GM21786 (cell line): ENCODE measurements around the gene MARCHF9.

Experiments used
- ATAC-seq: cut with Tn5 transposase; IDR thresholded peaks from one replicate; pipeline ENCODE4 v1.9.1; 2021; ENCODE audit not compliant: unreplicated experiment

MARCHF9 gene

DNA sequence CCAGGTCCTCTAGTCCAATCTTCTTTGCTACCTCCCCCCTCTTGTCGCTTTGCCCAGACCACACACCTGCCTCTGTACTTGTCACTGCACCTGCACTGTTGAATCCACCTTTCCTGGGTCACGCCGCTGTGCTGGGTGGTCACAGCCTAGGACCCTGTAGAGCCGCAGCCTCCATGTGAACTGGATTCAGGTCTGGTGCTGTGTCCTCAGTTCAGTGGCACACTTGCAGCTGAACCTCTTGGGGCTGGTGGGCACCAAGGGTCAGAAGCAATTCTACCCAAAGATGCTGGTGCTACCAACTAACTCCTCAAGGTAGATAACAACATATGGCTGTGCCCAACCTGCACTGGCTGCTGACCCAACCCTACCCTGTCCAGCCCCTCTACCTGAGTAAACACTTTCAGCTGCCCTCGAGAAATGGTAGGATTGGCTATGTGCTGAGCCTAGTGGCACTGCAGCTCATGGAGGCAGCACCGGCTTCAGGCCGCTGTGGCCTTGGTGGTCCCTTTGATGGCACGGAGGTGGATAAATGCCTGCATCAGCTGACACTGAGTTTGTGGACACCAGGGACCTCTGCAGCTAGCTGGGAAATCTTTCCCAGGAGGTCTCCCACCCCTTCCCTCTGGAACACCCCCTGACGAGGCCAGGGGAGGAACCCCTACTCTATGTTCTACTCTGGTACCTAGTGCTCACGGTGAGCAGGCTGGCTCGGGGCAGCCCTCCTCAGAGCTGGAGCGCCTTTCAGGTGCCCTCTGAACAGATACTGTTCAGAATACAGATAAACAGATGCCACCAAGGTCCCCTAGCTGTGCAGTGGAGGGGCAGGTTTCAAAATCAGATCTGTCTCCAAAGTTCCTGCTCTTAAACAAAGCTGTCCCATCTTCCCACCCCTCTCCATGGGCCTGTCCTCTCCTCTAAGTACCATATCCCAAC, 30.6 kb upstream of the MARCHF9 start:
- no peak for ATAC-seq

DNA sequence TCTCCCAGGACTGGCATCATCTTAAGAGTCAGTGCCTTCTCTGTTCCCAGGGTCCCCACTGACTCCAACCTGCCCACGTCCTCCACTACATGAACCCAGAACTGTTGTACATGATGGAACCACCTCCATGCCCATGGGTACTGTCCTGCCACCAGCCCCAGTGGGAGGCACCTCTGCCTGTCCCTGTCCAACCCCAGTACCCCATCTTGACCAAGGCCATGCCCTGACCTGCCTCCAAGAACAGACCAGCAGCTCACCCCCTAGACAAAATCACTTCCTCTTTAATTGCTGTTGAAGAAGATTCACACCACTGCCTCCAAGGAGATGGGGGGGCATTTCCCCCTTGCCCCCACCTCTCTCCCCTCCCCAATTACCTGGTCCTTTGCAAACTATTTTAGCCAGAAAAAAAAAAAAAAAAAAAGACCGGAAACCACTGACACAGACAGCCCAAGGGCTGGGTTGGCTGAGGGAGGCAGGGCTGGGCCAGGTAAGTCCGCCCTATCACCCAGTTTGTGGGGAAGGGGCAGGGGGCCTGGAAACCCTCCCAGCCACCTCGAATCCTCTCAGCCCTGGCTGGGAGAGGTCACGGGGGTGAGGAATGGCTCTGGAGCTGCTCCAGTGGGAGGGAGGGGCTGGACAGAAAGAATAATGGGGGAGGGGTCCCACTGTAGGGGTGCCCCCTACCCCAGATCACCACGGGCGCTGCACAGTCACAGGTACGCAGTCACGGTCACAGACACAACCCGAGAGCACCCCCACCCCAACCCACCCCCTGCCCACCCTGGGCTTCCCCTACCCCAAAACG, 29.8 kb upstream of the MARCHF9 start:
- ATAC-seq, result no peak

DNA sequence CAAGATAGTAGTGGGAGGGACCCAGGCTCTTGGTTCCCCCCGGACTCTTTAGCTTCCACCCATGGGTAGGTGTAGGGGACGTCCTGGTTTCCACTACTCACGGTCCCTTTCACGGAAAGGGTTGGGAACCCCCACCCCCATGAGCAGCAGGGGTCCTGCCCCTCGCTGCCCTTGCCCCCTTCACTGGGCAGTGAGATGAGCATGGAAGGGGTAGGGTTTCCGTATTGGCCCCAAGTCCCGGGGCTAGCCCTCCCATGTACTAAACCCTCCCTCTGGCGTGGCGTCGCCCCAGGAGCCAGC, 29.1 kb upstream of the MARCHF9 start:
- no peak for ATAC-seq

DNA sequence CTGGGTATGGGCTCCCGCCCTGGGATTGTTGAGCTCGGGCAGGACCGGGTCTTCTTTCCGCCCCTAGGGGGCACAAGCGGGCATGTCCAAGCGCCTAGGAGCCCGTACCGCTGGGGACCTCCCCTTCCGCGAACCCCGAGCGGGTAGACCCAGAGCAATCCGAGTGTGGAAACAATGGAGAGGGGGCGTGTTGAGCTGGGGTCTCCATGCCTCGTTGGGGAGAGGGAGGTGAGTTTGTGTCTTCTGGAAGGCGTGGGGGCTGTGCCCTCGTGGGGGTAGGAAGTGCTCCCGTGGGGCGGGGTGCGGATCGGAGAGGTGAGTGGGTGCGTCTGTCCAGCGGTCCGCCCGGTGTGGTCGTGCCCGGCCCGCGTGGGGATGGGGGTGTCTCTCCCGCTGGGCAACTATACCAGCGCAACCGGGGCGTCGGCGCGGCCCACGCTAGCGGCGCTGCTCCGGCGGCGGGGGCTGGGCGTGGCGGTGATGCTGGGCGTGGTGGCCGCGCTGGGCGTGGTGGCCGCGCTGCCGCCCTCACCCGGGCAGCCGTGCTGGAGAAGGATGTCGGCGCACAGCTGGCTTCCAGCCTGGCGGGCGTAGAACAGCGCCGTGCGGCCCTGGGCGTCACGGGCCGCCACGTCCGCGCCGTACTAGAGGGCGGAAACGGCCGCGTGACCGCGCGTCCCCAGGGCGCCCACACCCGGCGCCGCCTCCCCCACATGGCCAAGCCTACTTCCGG, 28.6 kb upstream of the MARCHF9 start:
- ATAC-seq, result no peak

DNA sequence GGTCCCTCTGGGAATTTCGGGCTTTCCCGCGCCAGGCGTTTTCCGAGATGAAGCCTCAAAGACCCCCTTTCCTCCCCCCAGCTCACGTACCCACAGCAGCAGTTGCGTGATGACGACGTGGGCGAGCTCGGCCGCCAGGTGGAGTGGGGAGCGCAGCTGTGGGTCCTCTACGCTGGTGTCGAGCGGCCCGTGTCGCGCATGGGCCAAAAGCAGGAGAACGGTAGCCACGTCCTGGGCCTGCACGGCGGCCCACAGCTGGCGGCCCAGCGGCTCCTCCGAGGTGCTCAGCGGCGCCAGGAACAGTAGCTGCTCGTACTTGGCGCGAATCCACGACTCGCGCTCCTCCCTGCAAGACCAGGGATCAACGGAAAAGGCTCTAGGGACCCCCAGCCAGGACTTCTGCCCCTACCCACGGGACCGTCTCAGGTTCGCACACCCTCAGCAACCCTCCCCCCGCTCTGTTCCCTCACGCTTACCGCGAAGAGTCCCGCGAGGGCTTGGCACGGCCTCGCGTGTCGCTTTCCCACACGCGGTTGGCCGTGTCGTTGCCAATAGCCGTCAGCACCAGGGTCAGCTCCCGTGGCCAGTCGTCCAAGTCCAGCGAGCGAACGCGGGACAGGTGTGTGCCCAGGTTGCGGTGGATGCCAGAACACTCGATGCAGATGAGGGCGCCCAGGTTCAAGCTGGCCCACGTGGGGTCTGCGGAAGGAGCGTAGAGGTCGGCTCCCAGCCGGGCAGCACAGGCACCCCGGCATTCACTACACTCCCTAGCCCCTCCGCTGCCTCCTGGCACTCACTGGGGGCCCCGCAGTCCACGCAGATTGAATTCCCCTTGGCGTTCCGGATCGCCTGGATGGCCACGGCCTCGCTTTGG, 27.8 kb upstream of the MARCHF9 start:
- no peak for ATAC-seq

DNA sequence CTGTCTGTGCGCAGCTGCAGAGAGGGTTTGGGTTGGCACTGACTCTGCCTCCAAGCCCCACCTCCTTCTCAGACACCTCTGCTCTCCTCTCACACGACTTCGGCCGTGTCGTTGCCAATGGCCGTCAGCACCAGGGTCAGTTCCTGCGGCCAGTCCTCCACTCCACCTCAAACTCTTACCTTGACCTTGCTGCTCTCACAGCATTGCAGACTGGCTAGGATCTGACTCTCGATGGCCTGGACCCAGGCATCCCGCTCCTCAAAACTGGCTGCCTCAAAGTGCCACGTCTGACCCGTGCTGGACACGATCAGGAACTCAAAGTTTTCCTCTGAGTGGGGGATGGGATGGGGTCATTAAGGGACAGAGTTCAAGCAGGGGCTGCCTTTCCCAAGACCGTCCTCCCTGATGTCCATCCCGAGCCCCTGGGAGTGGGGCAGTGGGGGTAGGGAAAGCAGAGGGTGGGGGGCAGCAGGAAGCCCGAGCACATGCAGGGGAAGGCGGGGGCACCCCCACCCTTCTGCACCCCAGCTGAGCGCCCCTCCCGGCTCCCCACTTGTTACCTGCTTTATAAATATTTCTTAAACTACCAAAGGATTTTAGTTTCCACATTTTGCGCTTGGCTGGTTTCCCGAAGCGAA, 27.0 kb upstream of the MARCHF9 start:
- no peak for ATAC-seq

DNA sequence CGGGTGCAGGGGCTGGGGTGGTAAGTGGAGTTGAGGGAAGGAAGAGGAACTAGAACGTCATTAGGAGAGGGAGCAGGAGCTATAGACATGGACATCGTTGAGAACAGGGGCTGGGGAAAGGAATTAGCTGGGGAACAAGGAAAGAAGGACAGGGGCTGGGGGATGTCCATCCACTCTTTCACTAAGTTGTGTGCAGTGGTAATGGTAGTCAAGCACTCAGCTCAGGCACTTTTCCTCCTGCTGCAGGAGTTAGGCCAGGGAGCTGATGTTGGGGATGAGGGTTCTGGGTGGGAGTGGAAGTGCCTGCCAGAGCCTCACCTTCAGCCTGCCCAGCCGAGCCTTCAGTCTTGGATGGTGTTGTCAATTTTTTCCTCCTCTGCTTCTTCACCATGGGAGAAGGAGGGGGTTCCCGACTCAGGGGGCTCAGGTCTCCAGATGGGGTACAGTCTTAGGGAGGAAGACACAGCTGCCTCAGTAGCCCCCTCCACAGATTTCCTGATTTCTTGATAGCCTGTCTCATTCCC, 25.5 kb upstream of the MARCHF9 start:
- no peak for ATAC-seq

DNA sequence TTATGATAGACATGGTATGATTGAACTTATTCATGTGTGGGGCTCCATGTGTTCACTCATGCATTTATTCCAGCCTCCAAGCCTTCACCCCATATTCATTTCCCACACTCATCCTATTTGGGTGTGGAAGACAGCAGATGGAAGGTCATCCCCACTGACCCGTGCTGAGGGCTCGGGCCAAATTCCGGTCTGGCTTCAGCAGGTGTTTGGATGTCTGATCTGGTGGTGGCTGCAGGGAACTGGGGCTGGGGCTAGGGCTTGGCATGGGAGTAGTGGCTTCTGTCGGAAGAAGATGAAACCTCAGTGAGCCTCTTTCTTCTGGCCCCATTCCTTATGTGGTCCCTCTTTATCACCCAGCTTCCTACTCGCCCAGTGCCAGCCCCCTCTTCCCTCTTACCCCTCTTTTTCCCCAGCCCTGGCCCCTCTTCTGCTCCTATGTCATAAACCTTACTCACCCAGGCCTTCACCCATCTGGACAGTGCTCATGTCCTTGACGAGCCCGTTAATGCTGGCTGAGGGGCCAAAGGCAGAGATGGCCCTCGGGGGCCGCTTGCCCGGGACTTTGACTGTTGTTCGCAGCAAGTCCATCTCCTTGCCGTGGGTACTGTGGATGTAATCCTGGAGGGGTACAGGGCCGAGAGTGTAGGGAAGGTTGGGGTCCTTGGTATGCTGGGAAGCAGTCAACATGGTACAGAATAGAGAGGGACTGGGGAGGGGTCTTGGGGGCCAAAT, 24.4 kb upstream of the MARCHF9 start:
- ATAC-seq, result no peak

DNA sequence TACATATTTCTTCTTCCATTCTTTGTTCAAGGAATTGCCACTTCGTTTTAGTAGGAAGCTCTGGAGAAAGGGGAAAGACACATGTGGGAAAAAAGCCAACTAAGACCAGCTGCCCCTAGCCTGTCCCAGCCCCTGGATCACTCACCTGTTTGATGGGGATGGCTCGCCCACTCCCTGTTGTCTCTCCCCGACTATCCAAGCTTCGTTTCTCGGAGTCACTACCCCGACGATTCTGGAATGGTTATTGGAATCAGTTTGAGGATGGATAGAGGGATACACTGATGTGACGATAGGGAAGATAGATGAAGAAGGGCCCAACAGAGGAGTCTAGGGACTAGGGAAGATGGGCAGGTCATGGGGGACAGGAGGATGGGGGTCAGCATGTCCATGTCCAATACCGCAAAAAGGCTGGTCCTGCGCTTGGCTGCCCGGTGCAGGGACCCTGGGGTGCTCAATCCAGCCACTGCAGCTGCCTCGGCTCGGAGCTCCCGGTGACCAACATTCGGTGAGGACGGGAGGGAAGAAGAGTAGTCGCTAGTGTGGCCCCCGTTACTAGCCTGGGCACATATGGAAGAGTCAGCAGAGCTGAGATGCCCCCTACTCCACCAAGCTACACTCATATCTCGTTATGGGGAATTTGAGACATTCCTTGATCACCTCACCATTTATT, 23.4 kb upstream of the MARCHF9 start:
- ATAC-seq, result no peak

DNA sequence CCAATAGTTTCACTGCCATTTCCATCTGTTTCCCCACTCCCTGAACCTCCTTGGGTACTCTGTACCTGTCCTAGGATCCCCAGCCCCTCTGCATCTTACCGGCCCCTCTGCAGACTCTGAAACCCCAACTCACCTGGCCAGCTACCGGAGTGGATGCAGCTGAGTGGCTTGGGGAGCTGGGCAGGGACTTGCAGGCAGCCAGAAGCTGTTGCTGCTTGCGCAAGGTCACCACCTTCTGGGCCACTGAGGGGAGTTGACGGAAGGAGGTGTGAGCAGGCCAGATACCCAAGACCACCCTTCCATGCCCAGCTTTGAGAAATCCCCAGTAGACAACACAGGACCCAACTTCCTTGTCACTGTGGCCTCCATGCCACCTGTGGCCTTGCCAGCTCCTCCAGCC, 22.6 kb upstream of the MARCHF9 start:
- no peak for ATAC-seq

DNA sequence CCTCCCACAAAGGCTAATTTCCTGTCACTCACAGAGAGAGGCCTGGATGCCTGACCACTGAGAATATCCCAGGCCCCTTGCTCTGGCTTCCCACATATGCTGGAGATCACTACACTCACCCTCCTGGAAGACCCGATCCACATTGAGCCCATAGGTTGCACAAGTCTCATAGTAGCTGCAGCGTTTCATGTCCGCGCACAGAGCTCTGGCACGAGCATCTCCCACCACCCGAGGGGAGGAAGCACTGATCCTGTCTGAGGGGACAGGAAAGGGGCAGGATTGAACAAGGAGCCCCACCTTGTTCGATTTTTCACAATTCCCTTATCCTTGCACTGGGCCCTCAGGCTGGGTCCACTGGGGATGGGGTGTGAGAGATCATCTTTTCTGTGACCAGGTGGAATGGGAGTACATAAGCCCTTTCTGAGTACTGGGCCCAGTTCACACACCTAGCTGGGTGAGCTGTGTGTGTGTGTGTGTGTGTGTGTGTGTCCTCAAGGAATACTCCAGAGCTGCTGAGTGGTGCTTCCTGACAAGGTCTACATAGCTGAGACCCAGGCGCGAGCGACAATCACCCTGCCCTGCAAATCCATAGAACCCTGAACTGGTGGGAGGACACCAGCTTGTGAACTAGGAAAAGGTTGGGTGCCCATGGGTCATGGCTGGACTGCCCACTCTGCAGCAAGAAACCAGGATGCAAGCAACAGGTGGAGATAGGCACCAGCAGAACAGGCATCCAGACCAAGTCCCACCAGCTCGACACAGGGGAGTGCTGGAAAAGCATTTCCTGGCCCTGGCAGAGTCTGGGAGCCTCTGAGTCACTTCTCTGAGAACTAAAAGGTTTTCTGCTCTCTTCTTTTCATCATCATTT, 21.9 kb upstream of the MARCHF9 start:
- no peak for ATAC-seq

DNA sequence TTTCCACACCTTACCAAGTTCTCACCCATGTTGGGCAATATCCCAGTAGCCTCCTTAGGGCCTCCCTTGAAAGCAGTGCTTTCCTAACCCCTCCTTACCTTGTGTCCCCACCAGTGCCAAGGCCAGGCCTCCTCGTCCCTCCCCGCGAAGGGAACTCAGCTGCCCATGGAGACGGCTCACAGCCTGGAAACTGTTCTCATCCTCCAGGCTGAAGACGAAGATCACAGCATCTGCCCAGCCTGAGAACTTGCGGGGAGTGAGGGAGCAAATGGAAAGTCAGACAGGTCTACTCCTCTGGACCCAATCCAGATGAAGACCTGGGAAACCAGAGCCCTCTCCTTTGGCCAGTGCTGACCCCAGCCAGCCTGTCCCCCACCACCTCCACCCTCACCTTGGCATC, 21.0 kb upstream of the MARCHF9 start:
- no peak for ATAC-seq

DNA sequence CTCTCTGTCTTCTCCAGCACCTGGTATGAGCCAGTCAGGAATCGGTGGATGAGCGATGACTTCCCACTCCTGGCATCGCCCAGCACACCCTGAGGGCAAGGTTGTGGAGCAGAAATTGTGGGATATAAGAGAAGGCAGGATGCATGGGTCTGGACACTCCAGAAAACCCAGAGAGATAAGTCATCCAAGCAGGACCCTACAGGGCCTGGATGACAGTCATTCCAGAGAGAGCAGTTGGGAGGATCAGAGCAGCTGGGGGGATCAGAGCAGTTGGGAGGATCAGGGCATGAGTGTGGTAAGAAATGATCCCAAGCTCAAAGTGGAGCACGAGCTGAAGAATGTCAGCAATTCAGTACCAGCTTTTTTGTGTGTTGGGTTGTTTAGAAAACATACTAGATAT, 20.3 kb upstream of the MARCHF9 start:
- ATAC-seq, result no peak

DNA sequence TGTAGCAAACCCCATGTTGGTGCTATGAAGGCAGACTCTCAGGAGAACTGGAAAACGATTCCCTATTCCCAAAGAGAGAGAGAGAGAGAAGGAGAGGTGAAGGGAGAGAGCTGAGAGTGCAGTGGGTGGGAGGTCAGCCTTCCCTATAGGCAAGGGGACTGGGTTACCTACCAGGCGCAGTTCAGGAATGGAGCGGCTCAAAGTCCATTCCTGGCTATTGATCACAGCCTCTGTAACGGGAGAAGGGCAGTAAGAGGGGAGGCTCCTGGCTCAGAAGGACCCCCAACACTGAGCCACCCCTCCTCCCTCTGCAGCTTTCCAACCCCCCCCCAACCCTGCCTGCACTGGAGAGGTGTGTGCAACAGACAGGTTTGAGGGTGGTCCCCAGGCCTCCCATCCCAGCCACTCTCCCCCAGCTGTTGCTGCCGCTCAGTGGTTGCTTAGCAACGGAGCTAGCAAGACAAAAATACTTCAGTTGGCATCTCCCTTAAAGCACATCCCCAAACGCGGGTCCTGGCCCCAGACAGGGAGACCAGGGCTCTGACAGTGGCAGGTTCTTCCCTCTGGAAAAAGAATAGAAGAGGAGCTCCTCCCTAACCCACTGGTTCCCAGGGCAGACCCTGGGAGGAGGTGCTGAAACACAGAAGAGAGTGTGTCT, 19.6 kb upstream of the MARCHF9 start:
- no peak for ATAC-seq

DNA sequence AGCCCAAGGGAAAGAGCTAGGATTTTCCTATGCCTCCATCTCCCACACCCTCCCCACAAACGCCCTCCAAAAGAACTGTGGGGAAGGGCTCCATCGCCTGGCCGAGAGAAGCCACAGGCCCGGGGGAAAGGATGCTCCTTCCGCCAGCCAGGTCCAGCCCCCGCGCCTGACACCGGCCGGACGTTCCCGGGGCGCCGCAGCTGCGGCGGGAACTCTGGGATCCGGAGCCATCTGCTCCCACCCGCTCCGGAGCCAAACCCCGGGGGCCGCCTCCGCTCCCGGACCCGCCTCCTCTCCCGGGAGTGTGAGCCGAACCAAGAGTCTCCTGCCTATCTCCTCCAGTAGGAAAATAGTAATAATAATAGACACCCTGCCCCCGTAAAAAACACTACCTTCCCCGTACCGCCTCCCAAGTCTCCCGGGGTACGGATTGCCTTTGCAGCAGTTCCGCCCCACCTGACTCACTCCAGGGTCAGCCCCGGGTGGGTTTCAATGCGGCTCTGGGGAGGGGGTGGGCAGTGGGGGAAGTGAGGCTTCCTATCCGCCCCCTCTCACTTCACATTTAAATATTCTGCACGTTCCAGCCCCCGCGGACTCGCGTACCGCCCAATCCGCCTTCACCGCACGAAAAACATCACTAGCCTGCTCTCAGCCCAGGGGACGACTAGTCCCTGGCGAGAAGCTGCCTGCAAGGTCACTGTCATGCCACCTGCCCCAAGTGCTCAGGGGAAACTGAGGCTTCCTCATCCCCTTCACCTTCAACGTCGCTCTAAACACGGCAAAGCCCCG, 18.8 kb upstream of the MARCHF9 start:
- no peak for ATAC-seq

DNA sequence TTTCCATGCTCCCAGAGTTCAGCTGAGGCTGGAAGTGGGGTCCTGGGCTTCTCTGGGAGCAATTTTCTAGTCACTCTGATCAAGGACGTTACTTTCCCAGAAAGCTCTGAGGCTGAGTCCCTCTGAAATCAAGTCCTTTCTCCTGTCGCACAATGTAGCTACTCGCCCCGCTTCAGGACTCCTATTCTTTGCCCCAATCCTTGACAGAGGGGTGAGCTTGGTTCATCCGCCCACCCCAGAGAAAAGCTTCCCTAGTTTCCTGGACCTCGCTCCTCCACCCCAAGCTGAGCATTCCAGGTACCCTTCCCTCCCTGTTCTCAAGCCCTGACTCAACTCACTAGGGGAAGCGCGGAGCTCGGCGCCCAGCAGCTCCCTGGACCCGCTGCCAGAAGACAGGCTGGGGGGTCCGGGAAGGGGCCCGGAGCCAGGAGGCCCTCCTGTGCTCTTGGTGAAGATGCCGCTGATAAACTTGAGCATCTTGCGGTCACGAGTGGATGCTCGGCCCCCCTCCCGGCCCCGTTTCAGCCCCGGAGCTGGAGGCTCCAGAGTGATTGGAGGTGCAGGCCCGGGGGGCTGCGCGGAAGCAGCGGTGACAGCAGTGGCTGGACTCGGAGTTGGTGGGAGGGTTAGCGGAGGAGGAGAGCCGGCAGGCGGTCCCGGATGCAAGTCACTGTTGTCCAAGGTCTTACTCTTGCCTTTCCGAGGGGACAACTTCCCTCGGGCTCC, 18.0 kb upstream of the MARCHF9 start:
- ATAC-seq, result no peak
